ENCODE measurements around the gene NPAS2. TPM values are rescaled to one million over a fixed set of nuclear protein-coding genes. Genes with fewer than 3 reads are reported as not detected.

Gene NPAS2
- total RNA-seq, 1 donor: 8.7 TPM

DNA sequence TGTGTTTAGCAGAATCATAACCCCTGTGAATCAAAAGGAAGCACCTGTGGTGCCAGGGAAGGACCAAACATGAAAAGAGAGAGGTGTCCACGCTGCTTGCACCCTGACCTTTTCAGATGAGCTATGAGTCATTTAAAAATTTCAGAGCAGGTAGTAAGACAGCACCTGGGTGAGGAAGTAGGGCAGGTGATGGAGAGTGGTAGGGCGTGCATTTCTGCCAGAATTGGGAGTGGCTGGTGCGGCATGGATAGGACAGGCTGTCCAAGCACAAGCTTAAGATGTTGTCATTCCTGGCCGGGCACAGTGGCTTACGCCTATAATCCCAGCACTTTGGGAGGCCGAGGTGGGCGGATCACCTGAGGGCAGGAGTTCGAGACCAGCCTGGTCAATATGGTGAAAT is 36.8 kb downstream of the NPAS2 start:
- Histone ChIP-seq H3K27me3 (ENCODE audit: insufficient read depth, low read length) (no peaks in the 10 kb centered on the region), H3K36me3 (ENCODE audit: insufficient read depth, low read length) (no peaks in the 10 kb centered on the region), H3K27ac (ENCODE audit: low read depth, low read length) (no peak overlapping the region), H2AFZ (ENCODE audit: low read length) (no peak overlapping the region), H3K4me1 (ENCODE audit: insufficient read depth, low read length) (peaks cover 11% of the 10 kb centered on the region), H3K9me3 (ENCODE audit: low read depth, low read length) (no peaks in the 10 kb centered on the region), H4K20me1 (ENCODE audit: insufficient read depth, low read length) (no peaks in the 10 kb centered on the region), H3K79me2 (ENCODE audit: insufficient read depth, low read length) (peaks cover 6% of the 10 kb centered on the region), H3K4me3 (ENCODE audit: insufficient read depth, low read length) (no peak overlapping the region), H3K4me2 (ENCODE audit: insufficient read depth, low read length) (no peak overlapping the region)
- TF ChIP-seq, protein P1, sequence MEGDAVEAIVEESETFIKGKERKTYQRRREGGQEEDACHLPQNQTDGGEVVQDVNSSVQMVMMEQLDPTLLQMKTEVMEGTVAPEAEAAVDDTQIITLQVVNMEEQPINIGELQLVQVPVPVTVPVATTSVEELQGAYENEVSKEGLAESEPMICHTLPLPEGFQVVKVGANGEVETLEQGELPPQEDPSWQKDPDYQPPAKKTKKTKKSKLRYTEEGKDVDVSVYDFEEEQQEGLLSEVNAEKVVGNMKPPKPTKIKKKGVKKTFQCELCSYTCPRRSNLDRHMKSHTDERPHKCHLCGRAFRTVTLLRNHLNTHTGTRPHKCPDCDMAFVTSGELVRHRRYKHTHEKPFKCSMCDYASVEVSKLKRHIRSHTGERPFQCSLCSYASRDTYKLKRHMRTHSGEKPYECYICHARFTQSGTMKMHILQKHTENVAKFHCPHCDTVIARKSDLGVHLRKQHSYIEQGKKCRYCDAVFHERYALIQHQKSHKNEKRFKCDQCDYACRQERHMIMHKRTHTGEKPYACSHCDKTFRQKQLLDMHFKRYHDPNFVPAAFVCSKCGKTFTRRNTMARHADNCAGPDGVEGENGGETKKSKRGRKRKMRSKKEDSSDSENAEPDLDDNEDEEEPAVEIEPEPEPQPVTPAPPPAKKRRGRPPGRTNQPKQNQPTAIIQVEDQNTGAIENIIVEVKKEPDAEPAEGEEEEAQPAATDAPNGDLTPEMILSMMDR (IDR thresholded peaks at IDR 0.05; ENCODE audit: extremely low read depth, low read depth, low read length): no peak
- no peak for DNase-seq (ENCODE audit: insufficient read length, low spot score, missing footprints)

DNA sequence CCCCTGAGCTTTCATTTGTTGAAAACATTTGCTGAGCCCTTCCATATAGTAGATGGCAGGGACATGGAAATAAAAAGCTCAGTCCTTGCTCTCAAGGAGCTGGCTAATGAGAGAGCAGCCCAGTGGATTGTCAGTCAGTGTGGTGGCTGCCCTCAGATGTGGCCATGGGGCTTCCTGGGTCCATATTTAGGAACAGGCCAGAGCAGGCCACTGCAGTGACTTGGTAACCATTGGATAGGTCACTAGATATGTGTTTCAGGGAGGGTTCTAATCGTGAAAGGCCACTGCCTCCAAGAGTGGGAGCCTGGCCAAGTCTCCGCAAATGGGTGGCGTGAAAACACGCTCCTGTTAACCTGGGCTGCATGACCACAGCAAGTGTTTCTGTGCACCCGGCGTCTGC is 37.4 kb downstream of the NPAS2 start:
- no peak overlapping the region for H3K4me3 ChIP-seq (ENCODE audit: insufficient read depth, low read length)
- H3K4me2 ChIP-seq (ENCODE audit: insufficient read depth, low read length): peak overlapping the region; percentile 19
- no peaks in the 10 kb centered on the region for H3K9me3 ChIP-seq (ENCODE audit: low read depth, low read length)
- peaks cover 11% of the 10 kb centered on the region for H3K4me1 ChIP-seq (ENCODE audit: insufficient read depth, low read length)
- peak overlapping the region; percentile 74 for H2AFZ ChIP-seq (ENCODE audit: low read length)
- DNase-seq (ENCODE audit: insufficient read length, low spot score, missing footprints): no peak
- TF ChIP-seq, protein P1 (IDR thresholded peaks at IDR 0.05; ENCODE audit: extremely low read depth, low read depth, low read length): no peak
- peaks cover 6% of the 10 kb centered on the region for H3K79me2 ChIP-seq (ENCODE audit: insufficient read depth, low read length)
- peak overlapping the region; percentile 73 for H3K27ac ChIP-seq (ENCODE audit: low read depth, low read length)
- no peaks in the 10 kb centered on the region for H3K36me3 ChIP-seq (ENCODE audit: insufficient read depth, low read length)
- no peaks in the 10 kb centered on the region for H3K27me3 ChIP-seq (ENCODE audit: insufficient read depth, low read length)
- H4K20me1 ChIP-seq (ENCODE audit: insufficient read depth, low read length): no peaks in the 10 kb centered on the region

DNA sequence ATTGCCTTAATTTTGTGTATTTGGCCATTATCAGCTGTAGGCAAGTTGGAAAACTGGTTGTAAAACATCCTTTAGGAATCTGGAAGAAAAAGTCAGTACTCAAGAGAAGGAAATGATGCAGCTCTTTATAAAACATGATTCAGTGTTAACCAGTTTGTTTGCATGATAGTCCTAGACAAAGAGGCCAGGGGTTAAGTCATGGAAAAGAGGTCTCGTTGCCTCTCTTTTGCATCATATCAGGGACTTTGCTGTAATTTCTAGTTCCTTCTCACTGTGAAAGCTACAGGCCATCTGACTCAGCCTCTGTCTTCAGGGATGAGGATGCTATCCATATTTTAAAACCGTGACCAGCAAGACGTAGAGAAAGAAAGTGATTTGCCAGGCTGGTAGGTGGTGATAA is 38.0 kb downstream of the NPAS2 start:
- Histone ChIP-seq H2AFZ (ENCODE audit: low read length) (peak overlapping the region; percentile 74), H4K20me1 (ENCODE audit: insufficient read depth, low read length) (no peaks in the 10 kb centered on the region)

DNA sequence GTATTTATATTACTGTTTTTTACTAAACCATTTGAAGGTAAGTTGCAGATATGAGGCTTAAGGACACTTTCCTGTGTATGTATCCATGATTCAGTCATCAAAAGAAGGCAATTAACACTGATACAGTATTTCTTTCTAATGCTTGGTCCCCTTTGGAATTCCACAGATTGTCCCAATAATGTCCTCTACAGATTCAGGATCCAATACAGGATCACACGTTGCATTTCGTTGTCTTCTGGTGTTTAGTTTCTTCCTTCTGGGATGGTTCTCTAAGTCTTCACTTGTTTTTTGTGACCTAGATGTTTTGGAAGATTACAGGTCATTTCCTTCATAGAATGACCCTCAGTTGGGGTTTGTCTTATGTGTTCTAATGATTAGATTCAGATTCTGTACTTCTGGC is 40.0 kb downstream of the NPAS2 start:
- Histone ChIP-seq H3K4me2 (ENCODE audit: insufficient read depth, low read length) (no peak overlapping the region), H3K4me3 (ENCODE audit: insufficient read depth, low read length) (no peak overlapping the region), H3K27ac (ENCODE audit: low read depth, low read length) (no peak overlapping the region), H3K27me3 (ENCODE audit: insufficient read depth, low read length) (no peaks in the 10 kb centered on the region), H3K79me2 (ENCODE audit: insufficient read depth, low read length) (peaks cover 14% of the 10 kb centered on the region), H3K4me1 (ENCODE audit: insufficient read depth, low read length) (peaks cover 11% of the 10 kb centered on the region), H3K9me3 (ENCODE audit: low read depth, low read length) (no peaks in the 10 kb centered on the region), H3K36me3 (ENCODE audit: insufficient read depth, low read length) (no peaks in the 10 kb centered on the region), H4K20me1 (ENCODE audit: insufficient read depth, low read length) (no peaks in the 10 kb centered on the region), H2AFZ (ENCODE audit: low read length) (no peak overlapping the region)
- no peak for DNase-seq (ENCODE audit: insufficient read length, low spot score, missing footprints)
- TF ChIP-seq, protein P1 (IDR thresholded peaks at IDR 0.05; ENCODE audit: extremely low read depth, low read depth, low read length): no peak

More for the DNA sequence above, 38.0 kb downstream of the NPAS2 start:
- Histone ChIP-seq H3K4me3 (ENCODE audit: insufficient read depth, low read length) (no peak overlapping the region), H3K27ac (ENCODE audit: low read depth, low read length) (peak overlapping the region; percentile 73), H3K4me1 (ENCODE audit: insufficient read depth, low read length) (peaks cover 11% of the 10 kb centered on the region), H3K79me2 (ENCODE audit: insufficient read depth, low read length) (peaks cover 9% of the 10 kb centered on the region), H3K27me3 (ENCODE audit: insufficient read depth, low read length) (no peaks in the 10 kb centered on the region), H3K4me2 (ENCODE audit: insufficient read depth, low read length) (peak overlapping the region; percentile 19), H3K9me3 (ENCODE audit: low read depth, low read length) (no peaks in the 10 kb centered on the region), H3K36me3 (ENCODE audit: insufficient read depth, low read length) (no peaks in the 10 kb centered on the region)
- DNase-seq (ENCODE audit: insufficient read length, low spot score, missing footprints): peak; percentile 72
- TF ChIP-seq, protein P1 (IDR thresholded peaks at IDR 0.05; ENCODE audit: extremely low read depth, low read depth, low read length): no peak

Measured in osteoblast (primary cell).